HG03159 (cell line): ENCODE data around the gene DNAJA2.

Experiments used
- ATAC-seq: cut with Tn5 transposase; IDR thresholded peaks from one replicate; pipeline ENCODE4 v1.9.1; 2021; ENCODE audit warnings: mild to moderate bottlenecking, moderate library complexity; ENCODE audit not compliant: unreplicated experiment

Gene DNAJA2

GRCh38 chr16:46906360-46907060 is 67.0 kb downstream of the DNAJA2 start:
- ATAC-seq: no peak
